VCaP (cell line): ENCODE results near the gene TRAIP.

Experiments
- H3K27ac ChIP-seq: fragments of 450-650 bp; 2 replicates; pipeline ENCODE4 v1.5.1; 2017
- CTCF ChIP-seq: fragments of 450-650 bp; conservative IDR thresholded peaks from 2 replicates; pipeline ENCODE4 v1.5.1; 2017; ENCODE audit warnings: mild to moderate bottlenecking, moderate library complexity

Gene TRAIP

DNA sequence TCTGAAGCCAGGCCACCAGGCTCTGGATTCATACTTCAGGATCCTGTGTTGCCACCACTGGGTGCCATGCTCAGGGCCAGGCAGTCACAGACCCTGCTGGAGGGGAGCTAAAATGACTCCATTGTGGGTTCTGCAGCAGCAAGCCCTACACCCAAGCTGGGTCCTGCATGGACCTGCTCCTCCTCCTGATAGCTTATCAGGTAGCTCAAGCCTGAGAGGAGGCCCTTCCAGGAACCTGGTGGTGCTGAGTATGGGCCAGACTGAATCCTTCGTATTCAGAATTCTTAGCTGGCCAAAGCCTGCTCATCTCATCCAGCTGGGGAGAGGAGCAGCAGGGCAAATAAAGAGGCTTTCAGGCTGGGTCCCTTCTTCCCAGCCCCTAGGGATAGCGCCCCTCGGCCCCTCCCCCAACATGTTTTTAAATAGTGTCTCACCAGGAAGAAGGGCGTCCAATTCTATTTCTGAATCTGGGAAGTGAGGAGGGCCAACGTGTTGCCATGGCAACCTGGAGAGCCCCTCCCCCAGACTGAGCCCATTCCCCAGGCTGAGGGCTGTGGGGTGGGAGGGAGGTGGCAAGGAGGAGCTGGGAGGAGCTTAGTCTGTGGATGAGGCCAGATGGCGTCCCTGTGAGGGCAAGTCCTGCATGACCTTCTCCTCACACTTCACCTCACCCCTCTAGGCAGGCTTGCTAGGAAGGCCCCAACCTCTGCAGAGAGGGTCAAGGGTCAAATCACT lies 24.4 kb upstream of the TRAIP start:
- no peak overlapping the region for H3K27ac ChIP-seq
- no peak for TF ChIP-seq CTCF

DNA sequence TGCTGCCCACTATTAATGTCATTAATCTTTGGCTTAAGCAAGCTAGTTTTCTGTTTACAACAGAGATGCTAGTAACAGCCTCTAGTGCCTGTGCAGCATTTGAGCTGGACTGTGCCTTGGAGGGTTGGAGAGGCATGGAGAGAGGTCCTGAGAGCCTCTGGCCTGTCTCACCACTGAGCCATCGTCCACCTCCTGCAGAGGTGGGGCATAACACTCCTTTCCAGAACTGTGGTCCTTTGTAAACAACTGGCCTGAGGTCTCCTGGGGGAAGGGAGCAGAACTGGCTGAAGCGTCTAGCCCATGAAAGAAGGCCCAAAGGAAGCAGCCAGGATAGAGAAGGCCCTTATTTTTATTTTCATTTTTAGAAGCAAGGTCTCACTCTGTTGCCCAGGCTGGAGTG lies 23.4 kb upstream of the TRAIP start:
- H3K27ac ChIP-seq: no peak overlapping the region

GRCh38 chr3:49878686-49879085 lies 22.3 kb upstream of the TRAIP start:
- no peak overlapping the region for H3K27ac ChIP-seq
- no peak for TF ChIP-seq CTCF

More for the DNA sequence above, 23.4 kb upstream of the TRAIP start:
- TF ChIP-seq CTCF: no peak

DNA sequence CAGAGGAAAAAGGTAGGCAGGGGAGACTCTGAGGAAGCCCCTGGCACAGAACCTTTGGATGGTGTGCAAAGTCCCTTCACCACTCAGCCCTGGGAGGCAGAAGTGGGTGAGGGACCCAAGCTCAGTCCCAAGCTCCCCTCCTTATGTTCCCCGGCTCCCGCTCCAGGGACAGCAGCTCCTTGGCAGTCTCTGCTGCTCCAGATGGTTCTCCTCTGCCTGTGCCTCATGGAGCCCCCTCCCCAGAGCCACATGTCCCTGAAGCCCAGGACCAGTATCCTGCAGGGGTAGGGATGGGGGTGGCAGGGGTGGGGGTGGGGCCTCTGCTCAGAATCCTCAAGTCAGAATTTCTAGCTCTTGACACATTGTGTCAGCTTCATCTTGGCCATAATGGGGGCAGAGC lies 21.4 kb upstream of the TRAIP start:
- TF ChIP-seq CTCF: no peak
- no peak overlapping the region for H3K27ac ChIP-seq

DNA sequence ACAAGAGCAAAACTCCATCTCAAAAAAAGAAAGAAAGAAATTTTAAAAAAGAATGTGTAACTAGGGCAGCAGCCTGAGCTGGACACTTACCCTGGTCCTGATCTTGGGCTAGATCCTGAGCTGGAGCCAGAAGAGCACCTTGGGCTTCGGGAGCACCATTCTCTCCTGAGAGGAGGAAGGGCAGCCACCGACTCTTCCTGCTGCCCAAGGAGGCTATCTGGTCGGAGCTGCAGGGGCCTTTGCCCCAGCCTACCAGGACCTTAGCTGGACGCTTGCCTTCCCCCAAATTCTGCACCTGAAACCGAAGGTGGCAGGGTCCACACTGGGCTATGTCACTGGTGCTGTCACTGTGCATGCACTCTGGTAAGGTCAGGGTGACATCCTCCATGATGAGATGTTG lies 20.2 kb upstream of the TRAIP start:
- H3K27ac ChIP-seq: no peak overlapping the region
- TF ChIP-seq CTCF: no peak

- no peak overlapping the region for H3K27ac ChIP-seq
- no peak for TF ChIP-seq CTCF
Measured at GRCh38 chr3:49873623-49874022, 17.3 kb upstream of the TRAIP start.

DNA sequence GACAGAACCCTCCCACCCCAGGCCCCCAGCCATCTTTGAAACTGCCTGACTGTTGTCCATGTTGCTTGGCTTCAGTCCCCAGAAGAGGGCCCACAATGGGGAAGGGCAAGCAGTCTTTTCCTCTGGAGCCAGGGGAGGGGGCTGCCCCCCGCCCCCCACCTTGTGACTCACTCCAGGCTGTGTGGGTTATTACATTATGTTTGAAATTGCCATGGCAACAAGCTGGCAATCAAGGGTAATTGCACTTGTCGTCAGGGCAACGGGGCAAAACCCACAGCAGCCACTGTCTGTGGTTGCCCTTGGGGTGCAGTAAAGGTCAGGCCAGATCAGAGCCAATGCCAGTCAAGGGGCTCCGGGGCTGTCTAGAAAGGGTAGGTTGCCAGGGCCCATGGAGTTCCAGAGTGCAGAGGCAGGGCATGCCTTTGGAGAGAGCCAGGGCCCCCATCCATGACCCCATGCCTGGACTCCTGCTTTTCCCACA lies 16.5 kb upstream of the TRAIP start:
- TF ChIP-seq CTCF: no peak
- H3K27ac ChIP-seq: no peak overlapping the region
